D721Med (cell line): ENCODE measurements around the gene PIGT.

Experiments used
- DNase-seq: peaks from one replicate; pipeline ENCODE4 v3.0.0; 2011; ENCODE audit warnings: low spot score; ENCODE audit not compliant: insufficient read length
- FAIRE-seq: peaks from 2 replicates; lab custom pipeline; 2011; peaks lifted over from hg19 to GRCh38; lab: Jason Lieb, UNC
- TF ChIP-seq, protein P1 (sequence below): IDR thresholded peaks from 2 replicates; pipeline ENCODE4 v1.5.1; 2012; ENCODE audit warnings: mild to moderate bottlenecking, control low read depth; ENCODE audit not compliant: insufficient read depth; ENCODE audit errors: missing control alignments

PIGT gene

DNA sequence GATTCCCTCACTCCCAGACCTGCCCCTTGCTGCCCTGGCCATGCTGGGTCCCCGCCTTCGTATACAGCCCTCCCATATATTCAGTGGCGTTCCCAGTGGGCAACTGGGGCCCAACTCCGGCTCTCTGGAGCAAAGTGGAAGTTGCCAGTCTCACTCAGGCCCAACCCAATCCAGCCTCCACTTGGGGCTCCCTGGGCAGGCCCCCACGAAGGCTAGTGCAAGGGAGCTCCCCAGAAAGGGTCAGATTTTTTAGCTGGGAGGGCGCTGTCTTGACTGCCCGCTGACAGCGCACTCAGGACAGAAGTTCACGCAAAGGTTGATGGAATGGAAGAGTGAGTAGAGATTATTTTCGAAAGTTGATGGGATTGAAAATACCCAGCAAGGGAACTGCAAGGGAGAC, 43.7 kb upstream of the PIGT start:
- no peak for FAIRE-seq
- TF ChIP-seq, protein P1, sequence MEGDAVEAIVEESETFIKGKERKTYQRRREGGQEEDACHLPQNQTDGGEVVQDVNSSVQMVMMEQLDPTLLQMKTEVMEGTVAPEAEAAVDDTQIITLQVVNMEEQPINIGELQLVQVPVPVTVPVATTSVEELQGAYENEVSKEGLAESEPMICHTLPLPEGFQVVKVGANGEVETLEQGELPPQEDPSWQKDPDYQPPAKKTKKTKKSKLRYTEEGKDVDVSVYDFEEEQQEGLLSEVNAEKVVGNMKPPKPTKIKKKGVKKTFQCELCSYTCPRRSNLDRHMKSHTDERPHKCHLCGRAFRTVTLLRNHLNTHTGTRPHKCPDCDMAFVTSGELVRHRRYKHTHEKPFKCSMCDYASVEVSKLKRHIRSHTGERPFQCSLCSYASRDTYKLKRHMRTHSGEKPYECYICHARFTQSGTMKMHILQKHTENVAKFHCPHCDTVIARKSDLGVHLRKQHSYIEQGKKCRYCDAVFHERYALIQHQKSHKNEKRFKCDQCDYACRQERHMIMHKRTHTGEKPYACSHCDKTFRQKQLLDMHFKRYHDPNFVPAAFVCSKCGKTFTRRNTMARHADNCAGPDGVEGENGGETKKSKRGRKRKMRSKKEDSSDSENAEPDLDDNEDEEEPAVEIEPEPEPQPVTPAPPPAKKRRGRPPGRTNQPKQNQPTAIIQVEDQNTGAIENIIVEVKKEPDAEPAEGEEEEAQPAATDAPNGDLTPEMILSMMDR: no peak

DNA sequence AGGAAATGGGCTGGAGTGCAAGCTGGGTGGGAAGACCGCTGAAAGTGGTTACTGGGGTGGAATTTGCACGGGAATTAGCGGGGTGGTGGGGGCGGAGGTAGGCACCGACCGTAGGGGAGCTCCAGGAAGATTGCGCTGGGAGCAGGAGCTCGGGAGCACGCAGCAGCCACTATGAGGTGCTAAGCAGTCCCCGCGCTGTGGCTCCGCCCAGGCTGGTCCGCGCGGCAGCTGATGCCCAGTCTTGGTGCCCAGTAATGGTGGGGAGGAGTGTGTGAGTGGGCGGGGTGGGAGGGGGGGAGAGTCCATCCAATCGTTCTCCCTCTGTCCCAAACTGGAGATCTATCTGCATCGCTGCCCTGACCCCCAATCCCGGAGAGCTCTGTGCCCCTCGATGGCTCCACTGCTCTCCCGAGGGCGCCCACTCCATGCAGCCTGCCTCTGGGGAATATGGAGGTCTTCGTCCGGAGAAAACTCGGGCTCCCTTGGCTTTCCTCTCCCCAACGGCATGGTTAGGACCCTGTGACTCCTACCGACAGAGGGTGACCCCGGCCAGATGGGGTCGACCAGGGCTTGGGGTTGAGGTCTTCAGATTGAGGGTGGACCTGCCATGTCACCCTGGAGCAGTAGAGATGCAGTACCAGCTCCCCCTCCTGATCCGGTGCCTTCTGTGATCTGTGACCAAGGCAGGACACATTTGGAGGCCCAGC, 43.1 kb upstream of the PIGT start:
- FAIRE-seq (no peak), DNase-seq (no peak)
- TF ChIP-seq, protein P1: no peak

More for the DNA sequence above, 43.7 kb upstream of the PIGT start:
- DNase-seq: no peak

DNA sequence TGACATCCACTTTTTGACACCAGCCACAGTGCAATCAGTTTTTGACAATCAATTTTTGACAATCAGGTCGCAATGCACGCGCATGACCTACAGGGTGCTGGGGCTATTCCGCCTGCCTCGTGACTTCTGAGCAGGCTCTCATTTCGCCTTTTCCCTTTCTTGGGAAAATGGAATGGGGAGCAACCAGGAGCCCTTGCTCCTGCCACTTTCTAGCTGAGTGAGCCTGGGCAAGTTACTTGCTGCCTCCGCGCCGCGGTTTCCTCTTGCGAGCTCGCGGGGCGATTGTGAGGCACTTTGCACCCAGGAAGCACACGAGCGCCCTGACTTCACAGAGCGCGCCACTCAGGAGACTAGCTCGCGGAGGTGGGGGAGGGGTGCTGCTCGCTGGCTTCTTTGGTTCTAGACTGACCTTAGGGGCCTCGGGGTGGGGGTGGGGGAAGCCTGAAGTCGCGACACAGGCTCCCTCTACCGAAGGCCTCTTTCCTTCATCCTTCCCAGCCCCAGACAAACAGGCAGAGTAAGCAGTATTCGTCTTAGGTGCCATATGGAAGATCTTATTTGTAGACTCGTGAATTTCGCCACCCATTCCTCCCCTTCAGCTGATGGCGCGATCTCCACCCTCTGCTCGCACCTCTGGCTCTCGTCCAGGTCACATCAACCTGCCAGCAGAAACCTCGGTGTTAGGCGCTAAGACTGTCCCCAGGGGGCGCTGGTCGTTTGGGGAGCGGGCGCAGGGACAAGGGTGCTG, 42.4 kb upstream of the PIGT start:
- DNase-seq (peak; percentile 71), FAIRE-seq (no peak)
- TF ChIP-seq, protein P1: peak; percentile 78

DNA sequence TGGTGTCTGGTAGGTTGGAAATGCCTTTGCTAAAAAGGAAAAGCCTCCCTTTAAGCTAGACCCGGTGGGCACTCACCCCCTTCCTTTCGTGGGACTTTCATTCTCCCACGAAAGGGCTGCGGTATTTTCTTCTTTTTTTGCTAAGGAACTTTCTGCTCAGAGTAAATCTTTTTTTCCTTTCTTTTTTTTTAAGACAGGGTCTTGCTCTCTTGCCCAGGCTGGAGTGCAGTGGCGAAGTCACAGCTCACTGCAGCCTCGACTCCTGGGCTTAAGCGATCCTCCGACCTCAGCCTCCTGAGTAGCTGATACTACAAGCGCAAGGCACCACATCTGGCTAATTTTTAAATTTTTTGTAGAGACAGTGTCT, 41.9 kb upstream of the PIGT start:
- DNase-seq: no peak
- TF ChIP-seq, protein P1: no peak
- FAIRE-seq: no peak

DNA sequence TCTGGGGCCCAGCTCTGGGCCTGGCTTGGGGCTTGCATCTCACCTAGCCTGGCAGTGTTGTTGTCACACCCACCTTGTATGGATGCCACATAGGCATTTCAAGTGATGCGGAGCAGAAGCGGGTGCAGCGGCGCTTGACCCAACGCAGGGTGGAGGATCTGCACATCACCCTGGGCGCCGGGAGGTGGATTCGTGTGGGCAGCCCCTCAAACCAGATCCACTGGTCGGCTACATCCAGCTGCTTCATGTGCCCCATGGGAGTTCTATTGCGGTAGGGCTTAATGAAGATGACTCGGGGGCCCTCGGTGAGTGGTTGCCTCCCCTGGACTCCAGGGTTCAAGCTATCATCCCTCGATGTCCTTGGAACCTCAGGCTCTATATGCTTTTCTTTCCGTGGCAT, 41.0 kb upstream of the PIGT start:
- TF ChIP-seq, protein P1: no peak
- DNase-seq (no peak), FAIRE-seq (no peak)

DNA sequence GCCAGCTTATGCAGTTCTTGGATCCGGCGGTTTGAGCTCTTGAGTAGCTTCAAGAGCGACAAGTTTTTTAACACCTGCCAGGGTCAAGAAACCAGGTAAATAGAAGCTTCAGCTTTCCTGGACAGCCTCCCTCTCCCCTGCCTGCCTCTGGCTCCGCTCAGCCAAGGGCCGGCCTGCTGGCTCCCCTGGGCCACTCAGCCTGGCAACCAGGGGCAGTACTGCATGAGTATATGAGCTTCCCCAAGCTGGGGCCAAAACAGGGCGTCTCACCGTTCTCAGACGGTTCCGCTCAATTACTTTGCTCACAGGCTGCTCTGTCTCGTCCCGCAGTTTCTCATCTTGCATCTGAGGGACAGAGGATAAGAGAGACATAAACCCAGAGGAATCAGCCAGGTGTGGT, 38.7 kb upstream of the PIGT start:
- DNase-seq (no peak), FAIRE-seq (no peak)
- TF ChIP-seq, protein P1: no peak

DNA sequence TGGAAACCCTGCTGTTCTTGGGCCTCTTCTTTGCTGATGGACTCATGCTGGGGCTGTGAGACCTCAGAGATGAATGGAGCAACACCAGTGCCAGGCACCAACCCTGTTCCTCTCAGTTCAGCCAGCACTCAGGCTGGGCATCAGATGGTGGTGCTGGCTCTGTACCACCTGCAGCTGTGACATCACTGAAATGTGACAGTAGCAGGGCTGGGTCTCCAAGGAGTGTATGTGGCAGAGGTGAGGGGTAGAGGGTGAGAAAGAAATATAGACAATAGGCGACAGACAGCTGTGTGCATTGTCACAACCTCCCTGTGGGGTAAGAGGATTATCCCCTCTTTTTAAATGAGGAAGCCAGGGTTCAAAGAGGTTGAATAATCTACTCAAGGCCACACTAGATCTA, 37.8 kb upstream of the PIGT start, which contains the start of gene TP53TG5:
TSS of gene TP53TG5 (minus strand) at position 135 of the 400 bp plus-strand sequence. CDS start at position 46, 89 bp downstream.
- TF ChIP-seq, protein P1: no peak
- FAIRE-seq (no peak), DNase-seq (no peak)
